Effector CD8-positive, alpha-beta T cell (primary cell): Measurements from ENCODE around the gene BTG2.
"Not testable (repeated sequence)": the region's sequence is repeated elsewhere in the genome, so short reads cannot be mapped to it uniquely, and the experiment has no call there.

ENCODE experiments used
- DNase-seq: peaks from one replicate; lab custom pipeline; 2025; lab: John Stamatoyannopoulos, UW

Gene BTG2

GRCh38 chr1:203291201-203292096, 13.9 kb upstream of the BTG2 start:
- no peak for DNase-seq

- DNase-seq: no peak
These were observed 9.5 kb upstream of the BTG2 start for GRCh38 chr1:203295796-203296195.

GRCh38 chr1:203296460-203297073, 8.8 kb upstream of the BTG2 start:
- no peak for DNase-seq

DNA sequence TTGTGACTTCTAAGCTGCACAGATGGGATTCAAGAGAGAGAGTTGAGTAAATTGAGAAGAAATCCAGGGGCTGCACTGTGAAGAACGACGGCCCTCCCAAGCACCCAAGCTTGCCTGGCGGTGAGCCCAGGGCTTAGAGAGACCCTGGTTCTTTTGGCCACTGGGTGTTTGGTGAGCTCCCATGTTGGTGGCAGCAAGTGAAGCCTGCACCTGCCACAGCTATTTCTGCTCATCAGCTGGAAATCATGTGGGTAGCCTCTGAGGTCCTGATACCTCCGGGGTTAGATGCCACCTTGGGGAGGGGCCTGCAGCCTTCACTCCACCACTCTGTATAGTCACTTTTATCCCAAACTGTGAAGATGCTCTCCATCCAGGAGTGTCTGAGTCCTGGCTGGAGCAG, 6.2 kb upstream of the BTG2 start:
- no peak for DNase-seq

DNA sequence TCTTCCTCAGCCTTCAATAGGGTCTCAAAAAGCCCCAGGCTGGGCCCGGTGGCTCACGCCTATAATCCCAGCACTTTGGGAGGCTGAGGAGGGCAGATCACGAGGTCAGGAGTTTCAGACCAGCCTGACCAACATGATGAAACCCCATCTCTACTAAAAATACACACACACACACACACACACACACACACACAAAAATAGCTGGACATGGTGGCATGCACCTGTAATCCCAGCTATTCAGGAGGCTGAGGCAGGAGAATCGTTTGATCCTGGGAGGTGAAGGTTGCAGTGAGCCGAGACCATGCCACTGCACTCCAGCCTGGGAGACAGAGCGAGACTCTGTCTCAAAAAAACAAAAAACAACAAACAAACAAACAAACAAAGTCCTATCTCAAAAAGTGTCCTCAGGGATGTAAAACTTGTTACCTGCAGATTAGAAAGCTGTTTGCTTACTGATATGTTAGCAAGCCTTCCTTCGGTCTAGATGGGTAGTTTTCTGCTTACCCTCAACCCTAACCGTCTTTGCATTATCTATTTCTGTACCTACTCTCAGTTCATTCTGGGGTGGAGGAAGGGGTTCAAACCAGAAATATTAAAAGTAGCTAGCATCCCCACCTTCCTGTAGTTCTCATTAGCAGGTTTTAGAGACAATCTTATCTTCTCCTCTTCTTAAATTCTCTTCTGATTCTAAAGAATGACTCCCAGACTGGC, 5.4 kb upstream of the BTG2 start:
- not testable (repeated sequence) for DNase-seq

GRCh38 chr1:203300441-203301330, 4.6 kb upstream of the BTG2 start:
- no peak for DNase-seq

- DNase-seq: no peak
These were observed 4.0 kb upstream of the BTG2 start for GRCh38 chr1:203301331-203301668.

DNA sequence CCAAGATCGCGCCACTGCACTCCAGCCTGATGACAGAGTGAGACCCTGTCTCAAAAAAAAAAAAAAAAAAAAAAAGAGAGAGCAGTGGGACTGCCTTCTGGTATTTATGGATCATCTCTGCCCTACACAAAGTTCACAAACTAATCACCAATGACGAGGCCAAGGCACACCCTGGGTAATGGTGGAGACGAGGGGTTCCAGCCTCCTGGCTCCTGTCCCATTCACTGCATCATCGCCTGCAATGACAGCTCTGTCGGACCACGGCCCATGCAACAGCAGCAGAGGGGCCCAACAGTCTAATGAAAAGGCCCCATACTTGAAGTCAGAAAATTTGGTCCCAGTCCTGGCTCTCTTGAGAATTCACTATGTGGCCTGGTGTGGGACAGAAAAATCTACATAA, 2.9 kb upstream of the BTG2 start:
- DNase-seq: no peak

DNA sequence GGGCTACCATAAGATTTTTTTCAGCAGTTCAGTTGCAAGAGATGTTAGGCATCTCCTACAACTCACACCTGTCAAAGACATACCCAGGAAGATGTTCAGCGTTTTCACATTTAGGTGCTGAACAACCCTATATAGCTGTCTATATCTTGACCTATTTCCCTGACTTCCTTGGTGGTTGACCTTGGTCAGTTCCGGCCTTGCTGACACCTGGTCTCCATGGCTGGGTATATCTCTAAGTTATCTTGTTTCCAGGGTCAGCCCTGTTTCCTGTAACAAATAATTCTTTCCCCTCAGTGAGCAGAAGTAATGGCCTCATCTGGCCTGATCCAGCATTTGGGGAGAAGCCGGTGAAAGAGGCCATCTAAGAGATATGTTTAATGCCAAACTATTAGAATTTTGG, 2.4 kb upstream of the BTG2 start:
- no peak for DNase-seq

DNA sequence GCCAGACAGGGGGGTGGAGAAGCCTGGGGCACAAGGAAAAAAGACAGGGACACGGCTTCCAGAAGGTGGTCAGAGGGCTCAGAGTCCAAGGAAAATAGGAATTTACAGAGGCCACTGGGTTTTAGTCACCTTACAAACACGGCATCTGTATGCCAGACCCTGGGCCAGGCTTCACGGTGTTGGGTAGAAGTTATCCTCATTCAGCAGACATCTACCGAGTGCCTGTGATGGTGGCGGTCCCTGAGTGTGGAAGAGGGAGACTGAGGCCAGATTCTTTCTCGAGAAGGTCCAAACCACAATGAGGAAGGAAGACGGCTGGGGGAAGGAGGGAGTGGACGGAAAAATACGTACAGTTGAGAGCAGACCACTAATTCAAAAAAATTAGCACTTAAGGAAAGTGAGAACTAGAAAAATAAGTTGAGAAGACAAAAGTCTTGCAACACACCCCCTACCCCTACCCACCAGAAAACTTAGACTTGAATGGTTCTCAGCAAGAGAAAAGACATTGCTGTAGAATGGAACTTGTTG, 864 bp upstream of the BTG2 start:
- no peak for DNase-seq

DNA sequence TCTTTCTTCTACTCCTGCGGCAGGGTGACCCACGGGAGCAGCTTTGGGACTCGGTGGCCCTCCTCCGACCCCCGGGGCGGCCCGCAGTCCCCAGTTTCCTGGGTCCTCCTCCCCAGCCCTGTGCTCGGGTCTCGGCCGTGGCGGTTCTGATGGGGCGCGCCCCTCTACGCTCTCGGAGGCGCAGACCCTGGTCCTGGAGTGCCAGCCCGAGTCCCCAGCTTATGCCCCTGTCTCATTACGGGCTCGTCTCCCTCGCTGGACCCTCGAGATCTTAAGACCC, 430 bp downstream of the BTG2 start:
- DNase-seq: no peak

GRCh38 chr1:203306089-203306964, 1.0 kb downstream of the BTG2 start:
- no peak for DNase-seq

DNA sequence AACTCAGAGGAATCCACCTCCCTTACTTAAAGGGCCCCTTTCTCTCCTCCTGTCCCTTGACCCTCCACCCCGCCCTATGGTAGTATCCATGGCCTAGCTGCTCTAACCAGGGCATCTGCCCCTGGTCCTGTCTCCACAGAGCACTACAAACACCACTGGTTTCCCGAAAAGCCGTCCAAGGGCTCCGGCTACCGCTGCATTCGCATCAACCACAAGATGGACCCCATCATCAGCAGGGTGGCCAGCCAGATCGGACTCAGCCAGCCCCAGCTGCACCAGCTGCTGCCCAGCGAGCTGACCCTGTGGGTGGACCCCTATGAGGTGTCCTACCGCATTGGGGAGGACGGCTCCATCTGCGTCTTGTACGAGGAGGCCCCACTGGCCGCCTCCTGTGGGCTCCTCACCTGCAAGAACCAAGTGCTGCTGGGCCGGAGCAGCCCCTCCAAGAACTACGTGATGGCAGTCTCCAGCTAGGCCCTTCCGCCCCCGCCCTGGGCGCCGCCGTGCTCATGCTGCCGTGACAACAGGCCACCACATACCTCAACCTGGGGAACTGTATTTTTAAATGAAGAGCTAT, 1.7 kb downstream of the BTG2 start:
- no peak for DNase-seq

DNA sequence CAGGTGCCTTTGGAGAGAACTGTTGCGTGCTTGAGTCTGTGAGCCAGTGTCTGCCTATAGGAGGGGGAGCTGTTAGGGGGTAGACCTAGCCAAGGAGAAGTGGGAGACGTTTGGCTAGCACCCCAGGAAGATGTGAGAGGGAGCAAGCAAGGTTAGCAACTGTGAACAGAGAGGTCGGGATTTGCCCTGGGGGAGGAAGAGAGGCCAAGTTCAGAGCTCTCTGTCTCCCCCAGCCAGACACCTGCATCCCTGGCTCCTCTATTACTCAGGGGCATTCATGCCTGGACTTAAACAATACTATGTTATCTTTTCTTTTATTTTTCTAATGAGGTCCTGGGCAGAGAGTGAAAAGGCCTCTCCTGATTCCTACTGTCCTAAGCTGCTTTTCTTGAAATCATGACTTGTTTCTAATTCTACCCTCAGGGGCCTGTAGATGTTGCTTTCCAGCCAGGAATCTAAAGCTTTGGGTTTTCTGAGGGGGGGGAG, 2.4 kb downstream of the BTG2 start:
- no peak for DNase-seq

- DNase-seq: no peak
These were observed 3.1 kb downstream of the BTG2 start for GRCh38 chr1:203308328-203308922.

DNA sequence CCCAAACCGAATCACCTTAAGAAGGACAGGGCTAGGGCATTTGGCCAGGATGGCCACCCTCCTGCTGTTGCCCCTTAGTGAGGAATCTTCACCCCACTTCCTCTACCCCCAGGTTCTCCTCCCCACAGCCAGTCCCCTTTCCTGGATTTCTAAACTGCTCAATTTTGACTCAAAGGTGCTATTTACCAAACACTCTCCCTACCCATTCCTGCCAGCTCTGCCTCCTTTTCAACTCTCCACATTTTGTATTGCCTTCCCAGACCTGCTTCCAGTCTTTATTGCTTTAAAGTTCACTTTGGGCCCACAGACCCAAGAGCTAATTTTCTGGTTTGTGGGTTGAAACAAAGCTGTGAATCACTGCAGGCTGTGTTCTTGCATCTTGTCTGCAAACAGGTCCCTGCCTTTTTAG, 3.6 kb downstream of the BTG2 start:
- DNase-seq: no peak

DNA sequence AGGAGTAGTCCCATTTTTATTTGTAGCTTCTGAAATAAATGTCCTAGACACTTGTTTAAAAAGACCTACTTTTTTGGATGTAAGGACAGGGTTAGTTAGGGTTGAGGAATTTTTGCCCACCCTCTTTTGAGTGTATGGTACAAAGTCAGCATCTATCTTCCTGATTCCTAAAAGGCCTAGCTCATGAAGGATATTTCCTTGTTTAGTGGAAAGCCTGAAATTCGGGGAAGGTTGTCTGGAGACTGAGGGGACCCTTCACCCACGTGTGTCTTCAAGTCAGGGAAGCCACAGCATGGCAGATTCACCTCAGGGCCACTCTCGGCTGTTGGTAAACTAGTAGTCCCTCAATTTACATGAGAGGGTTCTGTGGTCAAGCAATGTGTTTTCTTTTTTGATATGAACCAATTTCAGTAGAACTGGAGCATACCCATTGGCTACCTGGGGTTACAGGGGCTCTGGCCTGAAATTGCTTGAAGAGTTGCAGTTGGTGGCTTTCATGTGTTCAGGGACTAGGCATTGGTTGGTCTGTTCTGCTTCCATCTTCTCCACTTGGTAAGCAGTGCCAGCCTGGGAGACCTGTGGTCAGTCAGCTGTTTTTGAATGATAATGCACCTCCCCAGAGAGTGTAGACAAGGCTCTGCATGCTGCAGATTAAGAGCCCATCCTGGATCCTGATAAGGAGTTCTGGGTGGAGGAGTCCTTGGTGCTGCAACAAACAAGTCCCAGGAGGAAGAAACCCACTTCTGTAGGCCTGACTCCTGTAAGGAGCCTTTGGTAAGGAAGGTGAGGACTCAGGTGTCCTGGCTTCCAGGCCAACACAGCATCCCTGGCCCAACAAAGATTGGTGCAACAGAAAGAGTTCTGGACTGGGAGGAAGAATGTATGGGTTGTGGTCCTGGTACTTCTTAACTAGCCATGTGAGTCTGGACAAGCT, 6.3 kb downstream of the BTG2 start:
- no peak for DNase-seq

DNA sequence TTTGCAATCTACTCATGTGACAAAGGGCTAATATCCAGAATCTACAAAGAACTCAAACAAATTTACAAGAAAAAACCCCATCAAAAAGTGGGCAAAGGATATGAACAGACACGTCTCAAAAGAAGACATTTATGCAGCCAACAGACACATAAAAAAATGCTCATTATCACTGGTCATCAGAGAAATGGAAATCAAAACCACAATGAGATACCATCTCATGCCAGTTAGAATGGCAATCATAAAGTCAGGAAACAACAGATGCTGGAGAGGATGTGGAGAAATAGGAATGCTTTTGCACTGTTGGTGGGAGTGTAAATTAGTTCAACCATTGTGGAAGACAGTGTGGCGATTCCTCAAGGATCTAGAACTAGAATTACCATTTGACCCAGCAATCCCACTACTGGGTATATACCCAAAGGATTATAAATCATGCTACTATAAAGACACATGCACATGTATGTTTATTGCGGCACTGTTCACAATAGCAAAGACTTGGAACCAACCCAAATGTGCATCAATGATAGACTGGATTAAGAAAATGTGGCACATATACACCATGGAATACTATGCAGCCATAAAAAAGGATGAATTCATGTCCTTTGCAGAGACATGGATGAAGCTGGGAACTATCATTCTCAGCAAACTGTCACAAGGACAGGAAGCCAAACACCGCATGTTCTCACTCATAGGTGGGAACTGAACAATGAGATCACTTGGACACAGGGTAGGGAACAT, 8.9 kb downstream of the BTG2 start:
- not testable (repeated sequence) for DNase-seq
